Osteocyte (in vitro differentiated cells): Measurements from ENCODE around the gene DERL3. TPM values are rescaled to one million over a fixed set of nuclear protein-coding genes. Genes with fewer than 3 reads are reported as not detected.

ENCODE experiments used
- DNase-seq: peaks from one replicate; pipeline ENCODE4 v3.0.0; 2021; ENCODE audit warnings: mixed read lengths; ENCODE audit not compliant: unreplicated experiment; ENCODE audit errors: extremely low spot score
- H3K27ac Mint-ChIP-seq: one replicate; pipeline ENCODE4 v1.8.0; 2021; ENCODE audit warnings: mild to moderate bottlenecking, mixed read lengths; ENCODE audit not compliant: unreplicated experiment
- H3K27me3 Mint-ChIP-seq: one replicate; pipeline ENCODE4 v1.8.0; 2021; ENCODE audit warnings: mixed read lengths; ENCODE audit not compliant: unreplicated experiment
- H3K36me3 Mint-ChIP-seq: one replicate; pipeline ENCODE4 v1.8.0; 2021; ENCODE audit warnings: mixed read lengths; ENCODE audit not compliant: unreplicated experiment
- H3K4me1 Mint-ChIP-seq: one replicate; pipeline ENCODE4 v1.8.0; 2021; ENCODE audit warnings: mixed read lengths; ENCODE audit not compliant: unreplicated experiment
- H3K4me3 Mint-ChIP-seq: one replicate; pipeline ENCODE4 v1.8.0; 2021; ENCODE audit warnings: mild to moderate bottlenecking, moderate library complexity, mixed read lengths; ENCODE audit not compliant: unreplicated experiment
- H3K9me3 Mint-ChIP-seq: one replicate; pipeline ENCODE4 v1.8.0; 2021; ENCODE audit warnings: mixed read lengths; ENCODE audit not compliant: unreplicated experiment
- long read RNA-seq: library from polyadenylated mRNA; unstranded; transcript quantifications from one replicate; pipeline ENCODE4 v2.0.0, GENCODE V29; 2021
- total RNA-seq: library from RNA; stranded (reverse); gene quantifications from 2 replicates; pipeline ENCODE4 v1.2.1, GENCODE V29; 2021
- TF ChIP-seq, protein P1 (sequence below): fragments of 200-600 bp; sonication (generic); IDR thresholded peaks from 2 replicates; pipeline ENCODE4 v1.5.0; 2021; ENCODE audit warnings: antibody characterized with exemption, mild to moderate bottlenecking, moderate library complexity

DERL3 gene
- total RNA-seq = 0.52 and 0.56 TPM in 2 replicates
- long read RNA-seq = 0 reads

- Mint-ChIP-seq H3K27me3 (no peaks in the 10 kb centered on the region), H3K36me3 (peaks cover 7% of the 10 kb centered on the region), H3K27ac (peak within 1 kb of the TSS; percentile 63), H3K9me3 (no peaks in the 10 kb centered on the region), H3K4me1 (peaks cover 20% of the 10 kb centered on the region), H3K4me3 (peak within 1 kb of the TSS; percentile 74)
- DNase-seq = peak; percentile 97
- TF ChIP-seq, protein P1, sequence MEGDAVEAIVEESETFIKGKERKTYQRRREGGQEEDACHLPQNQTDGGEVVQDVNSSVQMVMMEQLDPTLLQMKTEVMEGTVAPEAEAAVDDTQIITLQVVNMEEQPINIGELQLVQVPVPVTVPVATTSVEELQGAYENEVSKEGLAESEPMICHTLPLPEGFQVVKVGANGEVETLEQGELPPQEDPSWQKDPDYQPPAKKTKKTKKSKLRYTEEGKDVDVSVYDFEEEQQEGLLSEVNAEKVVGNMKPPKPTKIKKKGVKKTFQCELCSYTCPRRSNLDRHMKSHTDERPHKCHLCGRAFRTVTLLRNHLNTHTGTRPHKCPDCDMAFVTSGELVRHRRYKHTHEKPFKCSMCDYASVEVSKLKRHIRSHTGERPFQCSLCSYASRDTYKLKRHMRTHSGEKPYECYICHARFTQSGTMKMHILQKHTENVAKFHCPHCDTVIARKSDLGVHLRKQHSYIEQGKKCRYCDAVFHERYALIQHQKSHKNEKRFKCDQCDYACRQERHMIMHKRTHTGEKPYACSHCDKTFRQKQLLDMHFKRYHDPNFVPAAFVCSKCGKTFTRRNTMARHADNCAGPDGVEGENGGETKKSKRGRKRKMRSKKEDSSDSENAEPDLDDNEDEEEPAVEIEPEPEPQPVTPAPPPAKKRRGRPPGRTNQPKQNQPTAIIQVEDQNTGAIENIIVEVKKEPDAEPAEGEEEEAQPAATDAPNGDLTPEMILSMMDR = no peak
Observed at GRCh38 chr22:23838681-23839468, at the start of gene DERL3. DERL3 (minus strand) TSS chr22:23839006; CDS start chr22:23838987, 19 bp downstream.

- peaks cover 7% of the 10 kb centered on the region for H3K4me1 Mint-ChIP-seq
- H3K27ac Mint-ChIP-seq = no peak overlapping the region
- no peak overlapping the region for H3K4me3 Mint-ChIP-seq
- peaks cover 17% of the 10 kb centered on the region for H3K36me3 Mint-ChIP-seq
- H3K27me3 Mint-ChIP-seq = no peaks in the 10 kb centered on the region
- DNase-seq = no peak
- H3K9me3 Mint-ChIP-seq = no peaks in the 10 kb centered on the region
- TF ChIP-seq, protein P1 = no peak
Observed at GRCh38 chr22:23884140-23884539, 45.3 kb upstream of the DERL3 start.

DNA sequence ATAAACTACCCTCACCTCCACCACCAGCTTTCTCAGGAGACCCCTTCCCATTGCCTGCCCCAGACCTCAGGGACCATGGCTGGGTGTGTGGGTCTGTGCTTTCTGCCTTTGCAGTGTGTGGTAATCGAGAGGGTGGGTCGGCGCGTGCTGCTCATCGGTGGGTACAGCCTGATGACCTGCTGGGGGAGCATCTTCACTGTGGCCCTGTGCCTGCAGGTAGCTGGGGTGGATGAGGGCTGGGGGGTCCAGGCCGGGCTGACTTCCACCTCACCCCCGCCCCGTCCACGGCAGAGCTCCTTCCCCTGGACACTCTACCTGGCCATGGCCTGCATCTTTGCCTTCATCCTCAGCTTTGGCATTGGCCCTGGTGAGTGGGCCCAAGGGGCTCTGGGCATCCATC, 44.9 kb upstream of the DERL3 start:
- Mint-ChIP-seq H3K4me1 (peaks cover 6% of the 10 kb centered on the region), H3K36me3 (peaks cover 20% of the 10 kb centered on the region)

GRCh38 chr22:23882370-23882769, 43.6 kb upstream of the DERL3 start:
- Mint-ChIP-seq H3K36me3 (peaks cover 28% of the 10 kb centered on the region), H3K27ac (no peak overlapping the region), H3K27me3 (no peaks in the 10 kb centered on the region), H3K4me3 (no peak overlapping the region), H3K4me1 (no peaks in the 10 kb centered on the region), H3K9me3 (no peaks in the 10 kb centered on the region)
- DNase-seq = no peak
- TF ChIP-seq, protein P1 = no peak

More for the DNA sequence above, 44.9 kb upstream of the DERL3 start:
- H3K27me3 Mint-ChIP-seq = no peaks in the 10 kb centered on the region
- DNase-seq = no peak
- no peak overlapping the region for H3K4me3 Mint-ChIP-seq
- TF ChIP-seq, protein P1 = no peak
- no peak overlapping the region for H3K27ac Mint-ChIP-seq
- no peaks in the 10 kb centered on the region for H3K9me3 Mint-ChIP-seq

- H3K36me3 Mint-ChIP-seq = peaks cover 45% of the 10 kb centered on the region
Observed at GRCh38 chr22:23878219-23878618, 39.4 kb upstream of the DERL3 start.

More at GRCh38 chr22:23878219-23878618, 39.4 kb upstream of the DERL3 start:
- no peaks in the 10 kb centered on the region for H3K9me3 Mint-ChIP-seq
- H3K4me3 Mint-ChIP-seq = no peak overlapping the region
- H3K27ac Mint-ChIP-seq = no peak overlapping the region
- H3K27me3 Mint-ChIP-seq = no peaks in the 10 kb centered on the region
- TF ChIP-seq, protein P1 = no peak
- no peak for DNase-seq
- no peaks in the 10 kb centered on the region for H3K4me1 Mint-ChIP-seq
